Gastrocnemius medialis (tissue), 4 donors: ENCODE measurements around the gene FGFBP2.

Experiments used
- CTCF ChIP-seq, 5 experiments: fragments of 450-650 bp in 3 of 5; fragments of 200-600 bp in 2 of 5; sonication (generic) in 2 of 5; IDR thresholded peaks in 4 of 5; conservative IDR thresholded peaks in 1 of 5; 1 replicate in 4 of 5; 2 replicates in 1 of 5; pipeline ENCODE4 v1.5.1; 2016 to 2019; ENCODE audit warnings: antibody characterized with exemption in 5 of 5, mild to moderate bottlenecking in 3 of 5, moderate library complexity in 3 of 5
- POLR2A ChIP-seq, 2 donors: fragments of 450-650 bp; IDR thresholded peaks; one replicate each; pipeline ENCODE4 v1.6.1; 2017; ENCODE audit warnings: antibody characterized with exemption in 2 of 2, mild to moderate bottlenecking in 2 of 2, moderate library complexity in 2 of 2

GRCh38 chr4:15953625-15954024, 9.3 kb downstream of the FGFBP2 start:
- TF ChIP-seq CTCF (IDR thresholded peaks at IDR 0.05 in 4 of 5, conservative IDR thresholded peaks at IDR 0.05 in 1 of 5) (no peak), POLR2A (IDR thresholded peaks at IDR 0.05) (no peak)
